Left lung (tissue), 14 donors: ENCODE measurements around the gene SUGP1. TPM values are rescaled to one million over a fixed set of nuclear protein-coding genes. Genes with fewer than 3 reads are reported as not detected.

Experiments used
- ATAC-seq: fragments of 200-7000 bp; cut with Tn5 transposase; one replicate; pipeline ENCODE4 v1.9.1; 2020; ENCODE audit warnings: moderate library complexity
- DNase-seq, 4 donors: peaks; one replicate each; pipeline ENCODE4 v3.0.0-alpha.2; 2013 to 2020
- H3K27ac ChIP-seq, 2 donors: fragments of 200-600 bp; sonication (generic) in 1 of 2; one replicate each; pipeline versions ENCODE4 v1.5.0 to v1.8.0; 2020 to 2021
- H3K27me3 ChIP-seq, 2 donors: fragments of 200-600 bp; sonication (generic) in 1 of 2; one replicate each; pipeline versions ENCODE4 v1.5.0 to v1.8.0; 2020 to 2021
- H3K36me3 ChIP-seq, 2 donors: fragments of 200-600 bp; sonication (generic) in 1 of 2; one replicate each; pipeline versions ENCODE4 v1.5.0 to v1.8.0; 2020 to 2021
- H3K4me1 ChIP-seq, 2 donors: fragments of 200-600 bp; one replicate each; pipeline ENCODE4 v1.8.0; 2021
- H3K4me3 ChIP-seq, 2 donors: fragments of 200-600 bp; sonication (generic) in 1 of 2; one replicate each; pipeline versions ENCODE4 v1.5.0 to v1.8.0; 2020 to 2021; ENCODE audit warnings: mild to moderate bottlenecking in 1 of 2
- H3K9me3 ChIP-seq, 2 donors: fragments of 200-600 bp; sonication (generic) in 1 of 2; one replicate each; pipeline versions ENCODE4 v1.5.0 to v1.8.0; 2020 to 2021
- CTCF ChIP-seq, 2 donors: fragments of 200-600 bp; sonication (generic) in 1 of 2; IDR thresholded peaks; one replicate each; pipeline versions ENCODE4 v1.5.0 to v1.8.0; 2021; ENCODE audit warnings: antibody characterized with exemption in 2 of 2
- intact Hi-C, 2 donors: fragments of 100-400 bp; cut with DNase I; formaldehyde crosslinking; loops; one replicate each; pipeline versions ENCODE4 v1.11.2 to v1.14.2; 2022
- long read RNA-seq, 12 donors: library from polyadenylated mRNA in 2 of 12; unstranded in 2 of 12; transcript quantifications; one replicate each; pipeline ENCODE4 v2.0.0 and lab custom pipeline, GENCODE V29; 2019 to 2026
- polyA plus RNA-seq, 6 donors: library from polyadenylated mRNA; unstranded; fragments of 120-200 nt; gene quantifications; one replicate each; pipeline ENCODE4 v1.2.1, GENCODE V29; 2013; ENCODE audit not compliant: insufficient read length in 6 of 6
- total RNA-seq, 2 donors: library from RNA; stranded (reverse); fragmentation: NEBNext Ultra II Directional; extraction: Animal tissue kit (Norgen Biotek cat#: 25700); gene quantifications; one replicate each; pipeline ENCODE4 v1.2.1, GENCODE V29; 2021
- donor health status: DM: no; HTN: yes; CAD: no.
- donor health status: DM: no; HTN: no; CAD: no.

SUGP1 gene
- total RNA-seq (10 to 100 TPM; 35.6 to 37.7 TPM), polyA plus RNA-seq (10 to 100 TPM; 39.9 to 52.4 (median 49.1) TPM)
- long read RNA-seq, donor 1, transcript SUGP1-208 (4 exons, 715 nt): major isoform, 9 of 25 reads
- long read RNA-seq, donor 1, transcript SUGP1-201 (14 exons, 2,423 nt): minor isoform, 5 of 25 reads
- long read RNA-seq, donor 1, partial matches to known transcripts: 5 of 25 reads
- long read RNA-seq, donor 1, other reads (novel, unspliced or antisense): 0 of 25 reads
- long read RNA-seq, donor 2, transcript SUGP1-201 (14 exons, 2,423 nt): major isoform, 5 of 124 reads
- long read RNA-seq, donor 2, transcript SUGP1-208 (4 exons, 715 nt): major isoform, 5 of 124 reads
- long read RNA-seq, donor 2, partial matches to known transcripts: 108 of 124 reads
- long read RNA-seq, donor 2, other reads (novel, unspliced or antisense): 0 of 124 reads
- long read RNA-seq, donor 3, partial matches to known transcripts: 8 of 15 reads
- long read RNA-seq, donor 3, other reads (novel, unspliced or antisense): 0 of 15 reads
- long read RNA-seq, donor 4, transcript SUGP1-201 (14 exons, 2,423 nt): major isoform, 5 of 9 reads
- long read RNA-seq, donor 4, partial matches to known transcripts: 3 of 9 reads
- long read RNA-seq, donor 4, other reads (novel, unspliced or antisense): 0 of 9 reads
- long read RNA-seq, donor 5, transcript SUGP1-208 (4 exons, 715 nt): major isoform, 7 of 35 reads
- long read RNA-seq, donor 5, partial matches to known transcripts: 16 of 35 reads
- long read RNA-seq, donor 5, other reads (novel, unspliced or antisense): 5 of 35 reads
- long read RNA-seq, donor 6, partial matches to known transcripts: 6 of 11 reads
- long read RNA-seq, donor 6, other reads (novel, unspliced or antisense): 0 of 11 reads
- long read RNA-seq, donor 7, partial matches to known transcripts: 6 of 11 reads
- long read RNA-seq, donor 7, other reads (novel, unspliced or antisense): 0 of 11 reads
- long read RNA-seq, donor 8, partial matches to known transcripts: 0 of 18 reads
- long read RNA-seq, donor 8, other reads (novel, unspliced or antisense): 12 of 18 reads
- long read RNA-seq, donor 9: 0 reads
- long read RNA-seq, donor 10, transcript SUGP1-201 (14 exons, 2,423 nt): major isoform, 5 of 9 reads
- long read RNA-seq, donor 10, partial matches to known transcripts: 2 of 9 reads
- long read RNA-seq, donor 10, other reads (novel, unspliced or antisense): 2 of 9 reads
- long read RNA-seq, donor 11: 0 reads
- long read RNA-seq, donor 12, transcript SUGP1-201 (14 exons, 2,423 nt): major isoform, 6 of 105 reads
- long read RNA-seq, donor 12, partial matches to known transcripts: 95 of 105 reads
- long read RNA-seq, donor 12, other reads (novel, unspliced or antisense): 0 of 105 reads

GRCh38 chr19:19320361-19321140, at the start of gene SUGP1, which contains the start of gene MAU2:
Gene SUGP1, minus strand, starts transcription at chr19:19320509. Its CDS starts 13 bp downstream, at chr19:19320496.
Gene MAU2, plus strand, starts transcription at chr19:19320829. Its CDS starts 31 bp downstream, at chr19:19320860.
- TF ChIP-seq CTCF (IDR thresholded peaks at IDR 0.05): peak; percentile 27 to 38
- ATAC-seq: peak; percentile 98
- peak; percentile 90 to 97 (median 92) for DNase-seq
- Histone ChIP-seq H3K4me3 (peak within 1 kb of the TSS; percentile 99 to 100), H3K4me1 (peaks cover 11 to 41% of the 10 kb centered on the region in 2 donors), H3K9me3 (no peaks in the 10 kb centered on the region), H3K27me3 (no peaks in the 10 kb centered on the region), H3K36me3 (peaks cover 0 to 34% of the 10 kb centered on the region in 2 donors), H3K27ac (peak within 1 kb of the TSS; percentile 88 to 90)
- intact Hi-C loops: no loop called here

- H3K27me3 ChIP-seq: no peaks in the 10 kb centered on the region
- no peaks in the 10 kb centered on the region for H3K36me3 ChIP-seq
- peaks cover 6 to 48% of the 10 kb centered on the region in 2 donors for H3K4me1 ChIP-seq
- no peak overlapping the region for H3K27ac ChIP-seq
- ATAC-seq (no peak), DNase-seq (peak in 1 of 4 donors; percentile 56)
- H3K4me3 ChIP-seq: no peak overlapping the region
- no peaks in the 10 kb centered on the region for H3K9me3 ChIP-seq
- intact Hi-C loops: loop anchor here in 1 of 2 donors (5.0 kb wide), 1 partner anchor 124 kb away; no protein-coding TSS in a partner anchor
- TF ChIP-seq CTCF (IDR thresholded peaks at IDR 0.05): no peak
These were observed 47.8 kb upstream of the SUGP1 start for GRCh38 chr19:19368087-19368486.

GRCh38 chr19:19366434-19367396, 46.4 kb upstream of the SUGP1 start:
- H3K36me3 ChIP-seq: no peaks in the 10 kb centered on the region
- intact Hi-C loops: loop anchor here in 1 of 2 donors (5.0 kb wide), 1 partner anchor 126 kb away; no protein-coding TSS in a partner anchor
- DNase-seq (peak; percentile 46 to 93 (median 68)), ATAC-seq (peak; percentile 94)
- H3K4me1 ChIP-seq: peaks cover 6 to 35% of the 10 kb centered on the region in 2 donors
- H3K9me3 ChIP-seq: no peaks in the 10 kb centered on the region
- no peak overlapping the region for H3K4me3 ChIP-seq
- TF ChIP-seq CTCF (IDR thresholded peaks at IDR 0.05): peak; percentile 93 to 96
- no peaks in the 10 kb centered on the region for H3K27me3 ChIP-seq
- H3K27ac ChIP-seq: no peak overlapping the region
